Stimulated activated CD4-positive, alpha-beta T cell treated with anti-CD3 and anti-CD28 coated beads, Interleukin-12 subunit alpha, Interleukin-12 subunit beta, amount 100 ng/mL, for 48 hours (primary cell): ENCODE results near the gene FLT3LG.
"Not testable (repeated sequence)": the region's sequence is repeated elsewhere in the genome, so short reads cannot be mapped to it uniquely, and the experiment has no call there.

Experiments
- DNase-seq, 3 donors: peaks; one replicate each; pipeline ENCODE4 v3.0.0-alpha.2; 2020; ENCODE audit warnings: low read depth in 2 of 3, low spot score in 1 of 3

The FLT3LG gene

GRCh38 chr19:49461130-49461529 lies 12.9 kb upstream of the FLT3LG start:
- DNase-seq = not testable (repeated sequence)

- no peak for DNase-seq
These were observed 12.4 kb upstream of the FLT3LG start for GRCh38 chr19:49461656-49462055.

GRCh38 chr19:49462492-49462891 lies 11.5 kb upstream of the FLT3LG start:
- no peak for DNase-seq

GRCh38 chr19:49463960-49464740 lies 9.9 kb upstream of the FLT3LG start:
- DNase-seq = no peak

DNA sequence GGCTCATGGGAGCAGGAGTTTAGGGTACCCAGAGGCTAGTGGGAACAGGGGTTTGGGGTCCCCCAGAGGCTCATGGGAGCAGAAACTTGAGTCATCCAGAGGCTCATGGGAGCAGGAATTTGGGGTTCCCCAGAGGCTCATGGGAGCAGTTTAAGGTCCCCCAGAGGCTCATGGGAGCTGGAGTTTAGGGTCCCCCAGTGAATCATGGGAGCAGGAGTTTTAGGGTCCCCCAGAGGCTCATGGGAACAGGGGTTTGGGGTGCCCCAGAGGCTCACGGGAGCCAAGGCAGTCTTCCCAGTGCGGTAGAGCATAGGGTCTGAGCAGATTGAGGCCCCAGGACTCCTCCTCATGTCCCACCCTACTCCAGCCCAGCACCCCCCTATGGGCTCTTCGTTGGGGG lies 8.6 kb upstream of the FLT3LG start:
- no peak for DNase-seq

DNA sequence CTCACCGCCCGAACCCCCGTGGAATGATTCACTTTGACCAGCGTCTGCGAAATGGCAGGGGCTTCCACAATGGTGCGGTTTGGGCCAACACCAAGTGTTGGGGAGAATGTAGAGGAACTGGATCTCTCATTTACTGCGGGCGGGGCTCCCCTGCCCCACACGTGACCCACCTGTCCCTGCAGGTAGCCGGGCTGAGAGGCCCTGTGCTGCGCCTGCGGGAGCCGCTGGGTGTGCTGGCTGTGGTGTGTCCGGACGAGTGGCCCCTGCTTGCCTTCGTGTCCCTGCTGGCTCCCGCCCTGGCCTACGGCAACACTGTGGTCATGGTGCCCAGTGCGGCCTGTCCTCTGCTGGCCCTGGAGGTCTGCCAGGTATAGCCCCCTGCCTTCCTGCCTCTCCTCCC lies 5.8 kb upstream of the FLT3LG start:
- no peak for DNase-seq

GRCh38 chr19:49468746-49469447 lies 5.1 kb upstream of the FLT3LG start:
- DNase-seq = peak; percentile 60 to 72 (median 63)

DNA sequence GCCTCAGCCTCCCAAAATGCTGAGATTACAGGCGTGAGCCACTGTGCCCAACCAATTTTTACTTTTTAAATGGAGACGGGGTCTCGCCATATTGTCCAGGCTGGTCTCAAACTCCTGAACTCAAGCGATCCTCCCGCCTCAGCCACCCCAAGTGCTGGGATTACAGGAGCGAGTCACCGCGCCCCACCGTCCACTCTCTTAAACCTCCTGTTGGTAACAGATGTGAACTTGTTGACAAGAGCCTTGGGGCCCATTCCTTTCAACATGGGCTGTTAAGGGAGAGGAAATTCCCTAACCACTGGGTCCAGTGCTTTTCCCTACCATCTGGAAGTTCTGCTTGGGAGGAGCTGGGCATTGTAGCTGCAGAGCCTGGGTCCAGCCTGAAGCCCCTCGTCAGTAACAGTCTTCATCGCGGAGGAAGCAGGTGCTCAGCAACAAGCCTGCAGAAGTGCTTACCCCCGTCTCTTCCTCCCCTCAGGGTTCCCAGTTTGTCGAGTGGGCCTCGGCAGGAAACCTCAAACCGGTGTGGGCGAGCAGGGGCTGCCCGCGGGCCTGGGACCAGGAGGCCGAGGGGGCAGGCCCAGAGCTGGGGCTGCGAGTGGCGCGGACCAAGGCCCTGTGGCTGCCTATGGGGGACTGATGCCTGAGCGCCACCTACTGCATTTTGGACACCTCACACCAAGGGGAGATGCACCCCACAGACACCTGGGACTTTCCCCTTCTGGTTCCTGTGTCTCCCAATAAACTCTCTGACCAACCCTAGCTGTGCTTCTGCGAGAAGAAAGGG lies 4.0 kb upstream of the FLT3LG start:
- peak; percentile 59 to 79 (median 65) for DNase-seq

GRCh38 chr19:49470615-49470978 lies 3.4 kb upstream of the FLT3LG start:
- DNase-seq = no peak

DNA sequence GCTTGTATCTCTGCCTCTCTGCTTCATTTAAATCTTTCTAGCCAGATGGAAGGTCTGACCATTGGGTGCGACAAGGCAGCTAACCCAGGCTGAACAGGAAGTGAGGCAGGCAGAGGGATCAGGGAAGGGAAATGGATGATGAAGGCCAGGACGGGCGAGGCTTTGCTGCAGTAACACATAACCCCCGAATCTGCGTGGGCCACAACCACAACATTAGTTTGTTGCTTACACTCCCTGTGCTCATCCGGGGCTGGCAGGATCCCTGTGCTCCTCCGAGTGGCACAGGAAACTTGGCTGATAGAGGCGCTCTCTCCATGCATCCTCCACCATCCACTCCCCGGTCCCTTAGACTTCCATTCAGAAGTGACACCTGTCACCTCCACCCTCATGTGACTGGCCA lies 1.1 kb upstream of the FLT3LG start:
- DNase-seq = no peak

DNA sequence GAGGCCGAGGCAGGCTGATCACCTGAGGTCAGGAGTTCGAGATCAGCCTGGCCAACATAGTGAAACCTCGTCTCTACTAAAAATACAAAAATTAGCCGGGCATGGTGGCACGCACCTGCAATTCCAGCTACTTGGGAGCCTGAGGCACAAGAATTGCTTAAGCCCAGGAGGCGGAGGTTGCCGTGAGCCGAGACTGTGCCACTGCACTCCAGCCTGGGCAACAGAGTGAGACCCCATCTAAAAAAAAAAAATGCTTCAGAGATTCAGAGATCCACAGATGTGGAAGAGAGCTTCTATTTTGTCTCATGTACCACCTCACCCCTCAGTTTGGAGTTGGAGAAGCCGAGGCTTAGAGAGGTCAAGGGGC lies 531 bp upstream of the FLT3LG start:
- DNase-seq = not testable (repeated sequence)

GRCh38 chr19:49474542-49474924 lies 518 bp downstream of the FLT3LG start:
- DNase-seq = no peak

- no peak for DNase-seq
These were observed 1.3 kb downstream of the FLT3LG start for GRCh38 chr19:49475191-49475917.

DNA sequence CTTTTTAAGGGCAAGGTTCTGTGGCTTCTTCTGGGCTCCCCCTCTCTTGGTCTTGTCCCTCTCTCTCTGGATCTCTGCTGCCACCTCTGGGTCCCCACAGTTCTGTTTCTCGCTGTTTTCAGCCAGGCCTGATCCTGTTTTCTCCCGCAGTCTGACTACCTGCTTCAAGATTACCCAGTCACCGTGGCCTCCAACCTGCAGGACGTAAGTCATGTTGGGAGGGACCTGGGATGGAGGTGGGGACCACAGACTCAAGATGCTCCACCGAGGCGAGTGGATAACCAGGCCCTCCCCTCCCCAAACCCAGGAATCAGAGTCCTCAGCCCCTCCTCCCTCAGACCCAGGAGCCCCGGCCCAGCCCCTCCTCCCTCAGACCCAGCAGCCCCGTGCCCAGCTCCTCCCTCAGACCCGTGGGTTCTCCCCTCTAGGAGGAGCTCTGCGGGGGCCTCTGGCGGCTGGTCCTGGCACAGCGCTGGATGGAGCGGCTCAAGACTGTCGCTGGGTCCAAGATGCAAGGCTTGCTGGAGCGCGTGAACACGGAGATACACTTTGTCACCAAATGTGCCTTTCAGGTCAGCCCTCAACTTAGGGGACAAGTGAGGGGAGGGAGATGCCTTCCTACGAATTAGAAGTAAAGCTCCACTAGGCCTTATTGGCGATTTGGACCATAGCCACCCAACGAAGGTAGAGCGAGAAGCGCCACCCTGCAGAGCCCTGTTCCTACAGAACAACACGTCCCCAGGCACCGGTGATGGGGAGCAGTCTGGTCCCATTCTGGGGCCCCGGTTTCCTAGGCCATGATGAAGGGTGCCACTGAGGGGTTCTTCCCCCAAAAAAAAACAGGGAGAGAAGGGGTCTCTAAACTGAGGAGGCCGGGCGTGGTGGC lies 2.2 kb downstream of the FLT3LG start:
- DNase-seq = peak; percentile 69 to 79 (median 77)

DNA sequence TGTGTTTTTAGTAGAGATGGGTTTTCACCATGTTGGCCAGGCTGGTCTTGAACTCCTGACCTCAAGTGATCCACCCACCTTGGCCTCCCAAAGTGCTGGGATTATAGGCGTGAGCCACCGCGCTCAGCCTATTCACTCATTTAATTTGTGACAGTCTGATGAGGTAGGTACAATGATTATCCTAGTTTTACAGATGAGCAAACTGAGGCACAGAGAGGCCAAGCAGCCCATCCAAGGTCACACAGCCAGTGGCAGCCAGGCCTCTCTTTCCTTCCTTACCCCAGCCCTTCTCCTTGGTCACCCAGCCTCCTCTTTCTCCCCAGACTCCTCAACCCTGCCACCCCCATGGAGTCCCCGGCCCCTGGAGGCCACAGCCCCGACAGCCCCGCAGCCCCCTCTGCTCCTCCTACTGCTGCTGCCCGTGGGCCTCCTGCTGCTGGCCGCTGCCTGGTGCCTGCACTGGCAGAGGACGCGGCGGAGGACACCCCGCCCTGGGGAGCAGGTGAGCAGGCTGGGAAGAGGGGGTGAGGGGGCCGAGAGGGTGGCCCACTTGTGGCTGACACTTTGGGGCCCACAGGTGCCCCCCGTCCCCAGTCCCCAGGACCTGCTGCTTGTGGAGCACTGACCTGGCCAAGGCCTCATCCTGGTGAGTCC lies 6.1 kb downstream of the FLT3LG start:
- no peak for DNase-seq

DNA sequence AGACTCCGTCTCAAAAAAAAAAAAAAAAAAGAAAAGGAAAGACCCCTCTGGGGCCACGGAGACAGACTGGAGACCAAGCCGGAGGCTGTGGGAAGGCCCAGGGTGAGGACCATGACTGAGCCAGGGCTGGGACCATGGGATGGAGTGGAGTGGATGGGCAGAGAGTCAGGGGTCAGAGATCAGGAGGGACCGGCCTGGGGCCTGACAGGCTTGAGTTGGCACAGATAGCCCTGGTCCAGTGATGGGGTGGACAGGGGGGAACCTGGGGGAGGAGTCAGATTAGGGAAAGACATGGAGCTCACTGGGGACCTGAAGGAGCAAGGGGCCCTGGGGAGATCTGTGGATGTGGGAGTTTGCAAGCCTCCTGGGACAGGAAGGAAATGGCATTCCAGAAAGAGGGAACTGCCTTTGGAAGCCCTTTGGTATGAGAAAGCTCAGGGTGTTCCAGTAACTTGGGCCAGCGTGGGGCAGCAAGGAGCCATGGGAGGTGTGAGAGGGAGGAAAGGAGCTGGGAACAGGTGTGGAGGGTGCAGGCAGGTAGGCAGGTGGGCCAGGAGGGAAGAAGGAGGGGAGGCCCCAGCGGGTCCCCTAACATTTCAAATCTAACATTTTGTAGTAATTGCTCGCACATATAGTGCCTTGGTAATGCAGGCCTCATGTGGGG lies 7.1 kb downstream of the FLT3LG start:
- no peak for DNase-seq

GRCh38 chr19:49486232-49486631 lies 12.2 kb downstream of the FLT3LG start:
- no peak for DNase-seq

DNA sequence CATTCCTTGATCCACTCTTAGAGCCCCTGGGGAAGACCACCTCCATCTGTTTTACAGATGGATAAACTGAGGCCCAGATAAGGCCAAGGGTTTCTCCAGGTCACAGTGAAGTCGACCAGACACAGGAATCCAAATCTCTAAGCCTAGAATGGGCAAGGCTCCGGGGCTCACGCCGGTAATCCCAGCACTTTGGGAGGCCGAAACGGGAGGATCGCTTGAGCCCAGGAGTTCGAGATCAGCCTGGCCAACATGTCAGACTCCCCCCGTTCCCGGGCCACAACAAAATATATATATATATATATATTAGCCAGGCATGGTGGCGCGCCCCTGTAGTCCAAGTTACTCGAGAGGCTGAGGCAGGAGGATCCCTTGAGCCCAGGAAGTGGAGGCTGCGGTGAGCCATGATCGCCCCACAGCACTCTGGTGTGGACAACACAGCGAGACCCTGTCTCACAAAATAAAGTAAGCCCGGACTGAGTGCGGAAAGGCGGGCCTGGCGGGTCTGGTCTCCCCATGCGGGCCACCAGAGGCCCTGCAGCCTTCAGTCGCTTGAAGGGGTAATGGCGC lies 12.8 kb downstream of the FLT3LG start:
- no peak for DNase-seq
